Vagina (tissue), 2 donors: ENCODE results near the gene SIRPA. TPM values are rescaled to one million over a fixed set of nuclear protein-coding genes. Genes with fewer than 3 reads are reported as not detected.
"Not testable (repeated sequence)": the region's sequence is repeated elsewhere in the genome, so short reads cannot be mapped to it uniquely, and the experiment has no call there.

ENCODE experiments used
- DNase-seq, 2 donors: peaks; one replicate each; pipeline ENCODE4 v3.0.0-alpha.2; 2017; ENCODE audit errors: extremely low spot score in 2 of 2
- H3K27ac ChIP-seq: fragments of 200-600 bp; sonication (generic); one replicate; pipeline ENCODE4 v1.5.1; 2019
- H3K27me3 ChIP-seq: fragments of 200-600 bp; sonication (generic); one replicate; pipeline ENCODE4 v1.5.1; 2019
- H3K36me3 ChIP-seq, 2 donors: fragments of 200-600 bp; sonication (generic); one replicate each; pipeline ENCODE4 v1.5.1; 2017 to 2019
- H3K4me1 ChIP-seq: fragments of 200-600 bp; sonication (generic); one replicate; pipeline ENCODE4 v1.5.1; 2019
- H3K4me3 ChIP-seq, 2 donors: fragments of 200-600 bp; sonication (generic); 1 replicate in 1 of 2; 2 replicates in 1 of 2; pipeline ENCODE4 v1.5.1; 2016 to 2019
- H3K9me3 ChIP-seq: fragments of 200-600 bp; sonication (generic); one replicate; pipeline ENCODE4 v1.5.1; 2019
- CTCF ChIP-seq, 3 experiments: fragments of 450-650 bp in 2 of 3; fragments of 200-600 bp in 1 of 3; sonication (generic) in 1 of 3; IDR thresholded peaks; one replicate each; pipeline ENCODE4 v1.5.1; 2017 to 2019; ENCODE audit warnings: antibody characterized with exemption in 3 of 3, mild to moderate bottlenecking in 2 of 3, moderate library complexity in 2 of 3
- POLR2A ChIP-seq, 2 donors: fragments of 450-650 bp; IDR thresholded peaks; one replicate each; pipeline ENCODE4 v1.6.1; 2017; ENCODE audit warnings: antibody characterized with exemption in 2 of 2, mild to moderate bottlenecking in 2 of 2, moderate library complexity in 2 of 2
- POLR2AphosphoS5 ChIP-seq, 2 donors: sonication (generic); formaldehyde crosslinking; IDR thresholded peaks; one replicate each; pipeline ENCODE4 v1.9.0; 2017; ENCODE audit warnings: antibody characterized with exemption in 2 of 2, mild to moderate bottlenecking in 2 of 2, low read depth in 1 of 2; ENCODE audit not compliant: insufficient read depth in 1 of 2
- intact Hi-C: fragments of 100-400 bp; cut with DNase I; formaldehyde crosslinking; loops from one replicate; pipeline ENCODE4 v1.15.1; 2023
- total RNA-seq: library from RNA; depleted of rRNA; stranded (reverse); fragments of >200 nt; gene quantifications from one replicate; pipeline ENCODE4 v1.2.3, GENCODE V29; 2016

SIRPA gene
- total RNA-seq, 1 donor from 2014 or later = 52.3 TPM

GRCh38 chr20:1907586-1907985 lies 12.4 kb downstream of the SIRPA start:
- no peaks in the 10 kb centered on the region for H3K27me3 ChIP-seq
- no peak for DNase-seq
- no peaks in the 10 kb centered on the region for H3K36me3 ChIP-seq
- H3K9me3 ChIP-seq = no peaks in the 10 kb centered on the region
- TF ChIP-seq POLR2AphosphoS5 (IDR thresholded peaks at IDR 0.05; ENCODE audit: insufficient read depth in 1 of 2, low read depth in 1 of 2) = no peak
- intact Hi-C loops = no loop called here
- no peak overlapping the region for H3K4me3 ChIP-seq
- H3K27ac ChIP-seq = no peak overlapping the region
- H3K4me1 ChIP-seq = peaks cover 19% of the 10 kb centered on the region

GRCh38 chr20:1908191-1908590 lies 13.0 kb downstream of the SIRPA start:
- TF ChIP-seq POLR2AphosphoS5 (IDR thresholded peaks at IDR 0.05; ENCODE audit: insufficient read depth in 1 of 2, low read depth in 1 of 2) (no peak), POLR2A (IDR thresholded peaks at IDR 0.05) (no peak), CTCF (IDR thresholded peaks at IDR 0.05) (no peak)
- Histone ChIP-seq H3K4me3 (no peak overlapping the region), H3K4me1 (peaks cover 25% of the 10 kb centered on the region), H3K27ac (no peak overlapping the region), H3K36me3 (no peaks in the 10 kb centered on the region), H3K9me3 (no peaks in the 10 kb centered on the region), H3K27me3 (no peaks in the 10 kb centered on the region)
- intact Hi-C loops = no loop called here
- no peak for DNase-seq

- DNase-seq = no peak
- no peaks in the 10 kb centered on the region for H3K9me3 ChIP-seq
- no peaks in the 10 kb centered on the region for H3K36me3 ChIP-seq
- H3K4me3 ChIP-seq = no peak overlapping the region
- H3K4me1 ChIP-seq = peaks cover 27% of the 10 kb centered on the region
- H3K27me3 ChIP-seq = no peaks in the 10 kb centered on the region
- intact Hi-C loops = no loop called here
- TF ChIP-seq POLR2AphosphoS5 (IDR thresholded peaks at IDR 0.05; ENCODE audit: insufficient read depth in 1 of 2, low read depth in 1 of 2) = no peak
- no peak for TF ChIP-seq CTCF (IDR thresholded peaks at IDR 0.05)
- TF ChIP-seq POLR2A (IDR thresholded peaks at IDR 0.05) = no peak
- H3K27ac ChIP-seq = no peak overlapping the region
These were observed 13.9 kb downstream of the SIRPA start for GRCh38 chr20:1909097-1909496.

GRCh38 chr20:1911536-1911935 lies 16.3 kb downstream of the SIRPA start:
- no peak overlapping the region for H3K27ac ChIP-seq
- no peak for DNase-seq
- H3K36me3 ChIP-seq = peaks cover 0 to 13% of the 10 kb centered on the region in 2 donors
- intact Hi-C loops = no loop called here
- TF ChIP-seq CTCF (IDR thresholded peaks at IDR 0.05) (no peak), POLR2A (IDR thresholded peaks at IDR 0.05) (no peak), POLR2AphosphoS5 (IDR thresholded peaks at IDR 0.05; ENCODE audit: insufficient read depth in 1 of 2, low read depth in 1 of 2) (no peak)
- H3K9me3 ChIP-seq = no peaks in the 10 kb centered on the region
- H3K4me3 ChIP-seq = no peak overlapping the region
- no peaks in the 10 kb centered on the region for H3K27me3 ChIP-seq
- H3K4me1 ChIP-seq = peaks cover 17% of the 10 kb centered on the region

GRCh38 chr20:1912053-1912452 lies 16.8 kb downstream of the SIRPA start:
- intact Hi-C loops = no loop called here
- Histone ChIP-seq H3K4me3 (no peak overlapping the region), H3K4me1 (peaks cover 17% of the 10 kb centered on the region), H3K36me3 (peaks cover 0 to 18% of the 10 kb centered on the region in 2 donors), H3K27ac (no peak overlapping the region), H3K9me3 (no peaks in the 10 kb centered on the region), H3K27me3 (no peaks in the 10 kb centered on the region)
- TF ChIP-seq CTCF (IDR thresholded peaks at IDR 0.05) = no peak
- no peak for DNase-seq

GRCh38 chr20:1912646-1913045 lies 17.4 kb downstream of the SIRPA start:
- Histone ChIP-seq H3K27me3 (no peaks in the 10 kb centered on the region), H3K4me3 (no peak overlapping the region), H3K36me3 (peaks cover 0 to 18% of the 10 kb centered on the region in 2 donors), H3K27ac (no peak overlapping the region), H3K9me3 (no peaks in the 10 kb centered on the region), H3K4me1 (peaks cover 17% of the 10 kb centered on the region)
- TF ChIP-seq CTCF (IDR thresholded peaks at IDR 0.05) (no peak), POLR2A (IDR thresholded peaks at IDR 0.05) (no peak), POLR2AphosphoS5 (IDR thresholded peaks at IDR 0.05; ENCODE audit: insufficient read depth in 1 of 2, low read depth in 1 of 2) (no peak)
- intact Hi-C loops = no loop called here
- DNase-seq = no peak

- H3K27ac ChIP-seq, H3K9me3 ChIP-seq, H3K4me3 ChIP-seq, DNase-seq, intact Hi-C loops, H3K27me3 ChIP-seq: not testable (repeated sequence)
- Histone ChIP-seq H3K4me1 (peaks cover 17% of the 10 kb centered on the region), H3K36me3 (peaks cover 0 to 27% of the 10 kb centered on the region in 2 donors)
These were observed 20.0 kb downstream of the SIRPA start for GRCh38 chr20:1915233-1915632.
